ENCODE data around the gene B4GALNT1.

DNA sequence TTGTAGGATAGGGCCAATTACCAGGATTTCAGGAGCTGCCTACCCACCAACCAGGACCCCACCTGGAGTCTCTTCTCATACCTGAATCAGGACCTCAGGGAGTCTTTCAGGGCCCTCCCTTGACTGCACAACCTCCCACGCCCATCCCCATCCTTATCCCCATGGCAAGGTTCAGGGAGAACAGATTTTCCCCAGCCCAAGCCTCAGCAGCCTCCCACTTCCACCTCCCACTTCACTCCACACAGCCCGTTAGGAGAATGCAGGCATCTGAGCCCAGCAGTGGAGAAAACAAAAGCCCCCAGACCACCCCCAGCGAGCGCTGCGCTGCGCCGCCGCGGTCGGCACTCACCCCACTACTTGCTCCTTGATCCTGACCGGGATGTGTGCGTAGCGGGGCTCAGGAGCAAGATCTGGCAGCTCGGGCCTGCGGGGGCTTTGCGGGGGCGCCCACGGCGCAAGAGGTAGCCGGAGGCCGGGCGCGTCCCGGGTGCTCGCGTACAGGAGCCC, 1.4 kb downstream of the B4GALNT1 start:
- TF ChIP-seq EZH2 (IDR thresholded peaks at IDR 0.05; ENCODE audit: borderline replicate concordance, control insufficient read depth, low read depth, low read length) = no peak
- no peak for TF ChIP-seq YY1 (IDR thresholded peaks at IDR 0.05; ENCODE audit: low read depth, low read length)
- TF ChIP-seq ZNF274 (IDR thresholded peaks at IDR 0.05; ENCODE audit: insufficient read depth, insufficient read length) = no peak
- no peak for TF ChIP-seq SMARCA5 (IDR thresholded peaks at IDR 0.05)
- TF ChIP-seq, protein P1, sequence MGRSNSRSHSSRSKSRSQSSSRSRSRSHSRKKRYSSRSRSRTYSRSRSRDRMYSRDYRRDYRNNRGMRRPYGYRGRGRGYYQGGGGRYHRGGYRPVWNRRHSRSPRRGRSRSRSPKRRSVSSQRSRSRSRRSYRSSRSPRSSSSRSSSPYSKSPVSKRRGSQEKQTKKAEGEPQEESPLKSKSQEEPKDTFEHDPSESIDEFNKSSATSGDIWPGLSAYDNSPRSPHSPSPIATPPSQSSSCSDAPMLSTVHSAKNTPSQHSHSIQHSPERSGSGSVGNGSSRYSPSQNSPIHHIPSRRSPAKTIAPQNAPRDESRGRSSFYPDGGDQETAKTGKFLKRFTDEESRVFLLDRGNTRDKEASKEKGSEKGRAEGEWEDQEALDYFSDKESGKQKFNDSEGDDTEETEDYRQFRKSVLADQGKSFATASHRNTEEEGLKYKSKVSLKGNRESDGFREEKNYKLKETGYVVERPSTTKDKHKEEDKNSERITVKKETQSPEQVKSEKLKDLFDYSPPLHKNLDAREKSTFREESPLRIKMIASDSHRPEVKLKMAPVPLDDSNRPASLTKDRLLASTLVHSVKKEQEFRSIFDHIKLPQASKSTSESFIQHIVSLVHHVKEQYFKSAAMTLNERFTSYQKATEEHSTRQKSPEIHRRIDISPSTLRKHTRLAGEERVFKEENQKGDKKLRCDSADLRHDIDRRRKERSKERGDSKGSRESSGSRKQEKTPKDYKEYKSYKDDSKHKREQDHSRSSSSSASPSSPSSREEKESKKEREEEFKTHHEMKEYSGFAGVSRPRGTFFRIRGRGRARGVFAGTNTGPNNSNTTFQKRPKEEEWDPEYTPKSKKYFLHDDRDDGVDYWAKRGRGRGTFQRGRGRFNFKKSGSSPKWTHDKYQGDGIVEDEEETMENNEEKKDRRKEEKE (IDR thresholded peaks at IDR 0.05) = no peak
- TF ChIP-seq, protein P2, sequence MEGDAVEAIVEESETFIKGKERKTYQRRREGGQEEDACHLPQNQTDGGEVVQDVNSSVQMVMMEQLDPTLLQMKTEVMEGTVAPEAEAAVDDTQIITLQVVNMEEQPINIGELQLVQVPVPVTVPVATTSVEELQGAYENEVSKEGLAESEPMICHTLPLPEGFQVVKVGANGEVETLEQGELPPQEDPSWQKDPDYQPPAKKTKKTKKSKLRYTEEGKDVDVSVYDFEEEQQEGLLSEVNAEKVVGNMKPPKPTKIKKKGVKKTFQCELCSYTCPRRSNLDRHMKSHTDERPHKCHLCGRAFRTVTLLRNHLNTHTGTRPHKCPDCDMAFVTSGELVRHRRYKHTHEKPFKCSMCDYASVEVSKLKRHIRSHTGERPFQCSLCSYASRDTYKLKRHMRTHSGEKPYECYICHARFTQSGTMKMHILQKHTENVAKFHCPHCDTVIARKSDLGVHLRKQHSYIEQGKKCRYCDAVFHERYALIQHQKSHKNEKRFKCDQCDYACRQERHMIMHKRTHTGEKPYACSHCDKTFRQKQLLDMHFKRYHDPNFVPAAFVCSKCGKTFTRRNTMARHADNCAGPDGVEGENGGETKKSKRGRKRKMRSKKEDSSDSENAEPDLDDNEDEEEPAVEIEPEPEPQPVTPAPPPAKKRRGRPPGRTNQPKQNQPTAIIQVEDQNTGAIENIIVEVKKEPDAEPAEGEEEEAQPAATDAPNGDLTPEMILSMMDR (IDR thresholded peaks at IDR 0.05 in 2 of 3, conservative IDR thresholded peaks at IDR 0.05 in 1 of 3; ENCODE audit: control insufficient read depth in 2 of 3, extremely low read depth in 1 of 3, insufficient read depth in 1 of 3, low read depth in 3 of 3, low read length in 3 of 3) = no peak
- no peak for TF ChIP-seq TAF1 (IDR thresholded peaks at IDR 0.05; ENCODE audit: borderline replicate concordance, low read depth, low read length)
- TF ChIP-seq, protein P3, sequence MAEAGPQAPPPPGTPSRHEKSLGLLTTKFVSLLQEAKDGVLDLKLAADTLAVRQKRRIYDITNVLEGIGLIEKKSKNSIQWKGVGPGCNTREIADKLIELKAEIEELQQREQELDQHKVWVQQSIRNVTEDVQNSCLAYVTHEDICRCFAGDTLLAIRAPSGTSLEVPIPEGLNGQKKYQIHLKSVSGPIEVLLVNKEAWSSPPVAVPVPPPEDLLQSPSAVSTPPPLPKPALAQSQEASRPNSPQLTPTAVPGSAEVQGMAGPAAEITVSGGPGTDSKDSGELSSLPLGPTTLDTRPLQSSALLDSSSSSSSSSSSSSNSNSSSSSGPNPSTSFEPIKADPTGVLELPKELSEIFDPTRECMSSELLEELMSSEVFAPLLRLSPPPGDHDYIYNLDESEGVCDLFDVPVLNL (IDR thresholded peaks at IDR 0.05; ENCODE audit: low read depth, low read length) = no peak
- TF ChIP-seq, protein P4, sequence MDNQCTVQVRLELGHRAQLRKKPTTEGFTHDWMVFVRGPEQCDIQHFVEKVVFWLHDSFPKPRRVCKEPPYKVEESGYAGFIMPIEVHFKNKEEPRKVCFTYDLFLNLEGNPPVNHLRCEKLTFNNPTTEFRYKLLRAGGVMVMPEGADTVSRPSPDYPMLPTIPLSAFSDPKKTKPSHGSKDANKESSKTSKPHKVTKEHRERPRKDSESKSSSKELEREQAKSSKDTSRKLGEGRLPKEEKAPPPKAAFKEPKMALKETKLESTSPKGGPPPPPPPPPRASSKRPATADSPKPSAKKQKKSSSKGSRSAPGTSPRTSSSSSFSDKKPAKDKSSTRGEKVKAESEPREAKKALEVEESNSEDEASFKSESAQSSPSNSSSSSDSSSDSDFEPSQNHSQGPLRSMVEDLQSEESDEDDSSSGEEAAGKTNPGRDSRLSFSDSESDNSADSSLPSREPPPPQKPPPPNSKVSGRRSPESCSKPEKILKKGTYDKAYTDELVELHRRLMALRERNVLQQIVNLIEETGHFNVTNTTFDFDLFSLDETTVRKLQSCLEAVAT (IDR thresholded peaks at IDR 0.05) = no peak
- no peak for TF ChIP-seq RAD21 (IDR thresholded peaks at IDR 0.05; ENCODE audit: insufficient read depth, low read depth, low read length)
- TF ChIP-seq SREBF1 (IDR thresholded peaks at IDR 0.05; ENCODE audit: low read length) = no peak
- TF ChIP-seq RBBP5 (conservative IDR thresholded peaks at IDR 0.05) = no peak
